HG02678 (cell line): ENCODE data around the gene RASSF1.

Source experiments
- ATAC-seq: cut with Tn5 transposase; IDR thresholded peaks from one replicate; pipeline ENCODE4 v1.9.1; 2021; ENCODE audit warnings: mild to moderate bottlenecking, moderate library complexity; ENCODE audit not compliant: unreplicated experiment

The RASSF1 gene, protein sequence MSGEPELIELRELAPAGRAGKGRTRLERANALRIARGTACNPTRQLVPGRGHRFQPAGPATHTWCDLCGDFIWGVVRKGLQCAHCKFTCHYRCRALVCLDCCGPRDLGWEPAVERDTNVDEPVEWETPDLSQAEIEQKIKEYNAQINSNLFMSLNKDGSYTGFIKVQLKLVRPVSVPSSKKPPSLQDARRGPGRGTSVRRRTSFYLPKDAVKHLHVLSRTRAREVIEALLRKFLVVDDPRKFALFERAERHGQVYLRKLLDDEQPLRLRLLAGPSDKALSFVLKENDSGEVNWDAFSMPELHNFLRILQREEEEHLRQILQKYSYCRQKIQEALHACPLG

DNA sequence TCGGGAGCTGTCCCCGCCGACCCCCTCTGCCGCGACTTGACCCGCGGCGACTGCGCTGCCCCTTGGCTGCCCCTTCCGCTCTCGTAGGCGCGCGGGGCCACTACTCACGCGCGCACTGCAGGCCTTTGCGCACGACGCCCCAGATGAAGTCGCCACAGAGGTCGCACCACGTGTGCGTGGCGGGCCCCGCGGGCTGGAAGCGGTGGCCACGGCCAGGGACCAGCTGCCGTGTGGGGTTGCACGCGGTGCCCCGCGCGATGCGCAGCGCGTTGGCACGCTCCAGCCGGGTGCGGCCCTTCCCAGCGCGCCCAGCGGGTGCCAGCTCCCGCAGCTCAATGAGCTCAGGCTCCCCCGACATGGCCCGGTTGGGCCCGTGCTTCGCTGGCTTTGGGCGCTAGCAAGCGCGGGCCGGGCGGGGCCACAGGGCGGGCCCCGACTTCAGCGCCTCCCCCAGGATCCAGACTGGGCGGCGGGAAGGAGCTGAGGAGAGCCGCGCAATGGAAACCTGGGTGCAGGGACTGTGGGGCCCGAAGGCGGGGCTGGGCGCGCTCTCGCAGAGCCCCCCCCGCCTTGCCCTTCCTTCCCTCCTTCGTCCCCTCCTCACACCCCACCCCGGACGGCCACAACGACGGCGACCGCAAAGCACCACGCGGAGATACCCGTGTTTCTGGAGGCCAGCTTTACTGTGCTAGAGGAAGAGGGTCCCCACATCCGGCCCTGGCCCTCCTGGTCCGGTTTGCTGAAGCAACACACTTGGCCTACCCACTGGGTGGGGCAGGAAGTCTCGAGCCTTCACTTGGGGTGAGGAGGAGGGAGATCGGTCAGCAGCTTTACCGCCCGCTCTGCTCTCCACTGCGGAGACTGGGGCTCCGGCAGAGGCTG lies at the start of gene RASSF1:
Gene RASSF1, minus strand, starts transcription at position 389 of the 882 bp plus-strand sequence. Its CDS starts 31 bp downstream, at position 358.
- ATAC-seq = peak; percentile 21

DNA sequence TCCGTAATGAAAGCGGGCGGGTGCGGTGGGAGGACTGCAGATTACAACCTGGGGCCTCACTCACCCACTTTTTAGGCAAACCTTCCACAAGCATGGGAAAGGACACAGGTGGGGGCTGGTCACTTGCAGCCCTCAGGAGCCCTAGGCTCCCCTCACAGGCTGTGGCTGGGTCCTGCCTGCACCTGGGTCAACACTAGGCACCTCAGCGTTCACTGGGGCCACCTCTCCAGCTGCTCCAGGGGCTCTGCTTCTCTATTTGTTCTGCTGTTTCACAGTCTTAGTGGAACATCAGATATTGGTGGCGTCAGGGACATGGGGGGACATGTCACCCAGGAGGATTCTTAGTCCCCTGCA lies 48.8 kb upstream of the RASSF1 start:
- ATAC-seq = no peak

DNA sequence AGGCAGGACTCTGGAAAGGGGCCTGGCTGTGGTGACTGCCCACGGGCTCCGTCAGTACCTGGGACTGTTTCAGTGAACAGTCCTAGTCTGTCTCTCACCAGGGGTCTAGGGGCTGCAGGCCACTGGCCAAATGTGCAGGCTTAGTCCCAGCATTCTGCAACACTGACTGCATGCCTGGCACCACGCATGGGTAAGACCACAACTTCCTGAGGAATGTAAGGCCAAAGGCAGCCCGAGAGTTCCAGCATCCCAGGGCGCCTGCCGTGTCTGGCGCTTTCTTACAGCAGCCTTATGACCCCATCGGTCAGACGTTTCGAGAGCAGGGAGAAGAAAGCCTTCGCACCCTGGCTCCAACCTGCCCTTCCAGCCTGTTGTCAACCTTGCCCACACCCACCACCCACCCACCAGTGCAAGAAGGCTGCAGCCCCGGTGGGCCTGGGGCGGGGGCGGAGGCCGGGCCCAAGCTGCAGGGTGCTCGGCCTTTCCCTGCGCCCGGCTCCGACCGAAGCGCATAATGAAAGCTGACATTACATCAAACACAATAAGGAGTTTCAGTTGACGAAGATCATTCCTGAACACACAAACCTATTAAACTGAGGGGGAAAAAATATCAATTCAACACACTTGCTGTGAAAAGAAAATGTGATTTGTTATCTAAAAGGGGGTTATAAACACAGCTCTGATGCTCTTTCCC lies 48.2 kb upstream of the RASSF1 start:
- ATAC-seq = no peak

DNA sequence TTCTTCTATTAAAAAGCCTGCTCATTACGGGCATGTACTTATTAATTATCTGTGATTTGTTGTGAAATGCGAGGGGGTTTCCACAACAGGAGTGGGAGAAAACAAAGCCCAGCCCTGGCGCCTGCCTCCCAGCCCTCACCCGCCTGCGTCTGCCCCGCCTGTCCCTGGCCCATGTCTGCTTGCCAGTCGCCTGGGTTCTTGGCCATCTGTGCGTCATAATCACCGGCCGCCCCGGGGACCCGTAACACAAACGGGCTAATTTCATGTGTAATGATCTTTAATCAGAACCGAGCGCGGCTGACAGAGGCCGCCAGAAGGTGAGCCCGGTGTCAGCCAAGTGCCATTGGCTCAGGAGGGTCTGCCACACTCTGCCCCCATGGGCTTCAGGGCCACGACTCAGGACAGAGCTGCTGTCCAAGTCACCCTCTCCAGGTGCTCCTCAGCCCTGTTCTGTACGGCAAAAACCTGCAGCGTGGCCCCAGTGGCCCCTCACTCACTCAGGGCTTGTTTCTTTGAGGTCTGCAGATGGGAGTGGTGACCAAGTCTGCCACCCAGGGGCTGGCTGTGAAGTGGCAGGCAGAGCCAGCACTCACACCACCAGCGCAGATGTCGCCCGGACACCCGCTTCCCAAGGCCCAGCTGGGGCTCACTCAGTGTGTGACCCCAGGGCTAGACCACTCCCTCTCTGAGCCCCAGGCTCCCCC lies 47.5 kb upstream of the RASSF1 start:
- ATAC-seq = no peak

DNA sequence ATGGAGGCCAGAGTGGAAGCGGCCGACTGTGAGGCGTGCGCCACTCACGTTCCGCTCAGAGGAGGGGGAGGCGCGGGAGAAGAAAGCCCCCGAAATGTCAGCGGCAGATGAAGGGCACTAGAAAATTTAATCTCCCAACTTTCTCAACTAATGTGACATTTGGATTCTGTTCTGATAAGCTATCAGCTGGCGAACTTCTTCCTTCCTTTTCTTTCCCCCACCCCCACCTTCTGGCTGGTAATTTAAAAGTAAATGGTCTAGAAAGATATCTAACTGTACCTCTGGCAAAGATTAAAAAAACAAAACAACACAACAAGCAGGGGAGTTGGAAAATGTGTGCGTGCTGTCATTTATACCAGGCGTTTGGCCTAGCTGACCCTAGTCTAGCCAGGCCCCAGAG lies 45.1 kb upstream of the RASSF1 start:
- ATAC-seq = no peak

DNA sequence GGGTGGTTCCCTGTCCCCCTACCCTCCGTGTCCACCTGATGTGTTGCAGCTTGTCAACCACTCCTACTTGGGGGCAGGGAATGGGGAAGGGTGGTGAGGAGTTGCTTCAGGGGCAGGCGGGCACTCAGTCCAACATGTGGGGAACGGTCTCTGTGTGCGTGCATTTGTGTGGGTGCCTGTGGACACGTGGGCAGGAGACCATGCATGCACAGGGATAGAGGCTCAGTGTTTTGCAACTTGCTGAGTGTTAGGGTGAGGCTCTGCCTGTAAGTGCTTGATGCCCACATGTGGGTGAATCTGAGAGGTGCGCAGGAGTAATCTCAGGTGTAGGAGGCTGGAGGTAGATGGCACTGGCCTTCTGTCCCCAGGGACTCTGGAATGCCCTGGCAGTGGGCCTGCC lies 43.1 kb upstream of the RASSF1 start:
- no peak for ATAC-seq

DNA sequence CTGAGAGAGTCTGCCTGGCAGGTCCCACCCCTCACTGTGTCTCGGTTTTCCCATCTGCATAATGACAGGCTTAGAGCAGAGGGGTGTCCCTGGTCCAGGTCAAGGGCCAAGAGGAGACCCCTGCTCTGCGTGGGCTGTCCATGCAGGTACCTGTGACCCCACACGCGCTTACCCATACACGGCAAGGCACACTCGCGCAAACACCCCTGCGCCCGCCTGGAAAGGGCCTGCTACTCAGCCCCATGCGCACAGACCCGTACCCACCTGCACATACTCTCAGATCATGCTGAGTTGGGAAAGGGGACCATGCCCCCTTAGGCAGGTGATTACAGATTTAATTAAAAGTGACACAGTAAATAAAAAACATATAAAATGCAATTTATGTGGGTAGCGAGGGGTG lies 42.1 kb upstream of the RASSF1 start:
- no peak for ATAC-seq

DNA sequence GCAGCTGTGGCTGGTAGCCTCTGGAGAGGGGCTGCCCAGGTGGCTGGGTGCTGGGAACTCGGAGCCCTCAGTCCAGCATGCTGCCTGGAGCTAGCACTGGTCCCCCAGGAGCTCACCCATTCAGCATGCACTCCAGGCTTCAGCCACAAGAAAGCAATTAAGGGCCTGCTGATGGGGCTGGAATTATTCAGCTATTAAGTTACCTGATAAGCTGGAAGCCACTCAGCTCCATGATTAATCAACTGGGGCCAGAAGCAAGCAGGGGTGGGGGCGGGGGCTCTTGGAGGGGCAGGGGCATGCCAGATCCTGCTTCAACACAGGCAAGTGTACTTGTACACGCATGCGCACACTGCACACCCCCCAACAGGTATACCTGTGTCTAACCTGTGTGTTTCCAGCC lies 40.7 kb upstream of the RASSF1 start:
- ATAC-seq = no peak

DNA sequence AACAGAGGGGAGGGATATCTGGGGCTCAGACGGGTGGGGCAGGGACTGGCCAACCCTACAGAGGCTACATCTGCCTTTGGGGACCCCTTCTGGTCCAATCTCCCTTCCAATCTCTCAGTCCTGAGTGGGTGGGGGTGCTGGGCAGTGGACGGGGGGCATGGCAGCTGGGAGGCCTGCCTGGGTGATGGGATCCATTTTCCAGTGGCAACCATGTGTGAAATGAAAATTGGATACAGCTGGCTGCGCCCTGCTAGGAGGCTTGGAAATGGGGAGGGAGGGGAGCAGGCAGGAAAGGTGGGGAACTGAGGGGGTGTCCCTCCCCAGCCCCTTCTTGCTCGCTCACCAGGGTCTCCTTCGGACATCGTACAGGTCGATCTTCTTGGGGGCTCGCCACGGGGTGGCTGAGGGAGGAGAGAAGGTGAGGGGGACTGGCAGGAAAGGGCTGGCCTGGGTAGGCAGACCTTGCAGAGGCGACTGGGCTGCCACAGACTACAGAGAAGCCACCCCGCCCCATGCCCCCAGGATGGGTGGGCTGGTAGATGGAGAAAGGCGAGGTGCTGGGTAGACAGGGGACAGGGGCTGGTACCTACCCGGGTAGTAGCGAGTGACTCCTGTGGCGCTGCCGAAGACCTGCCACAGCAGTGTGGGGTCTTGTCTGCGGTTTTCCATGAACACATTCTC lies 39.9 kb upstream of the RASSF1 start:
- no peak for ATAC-seq

DNA sequence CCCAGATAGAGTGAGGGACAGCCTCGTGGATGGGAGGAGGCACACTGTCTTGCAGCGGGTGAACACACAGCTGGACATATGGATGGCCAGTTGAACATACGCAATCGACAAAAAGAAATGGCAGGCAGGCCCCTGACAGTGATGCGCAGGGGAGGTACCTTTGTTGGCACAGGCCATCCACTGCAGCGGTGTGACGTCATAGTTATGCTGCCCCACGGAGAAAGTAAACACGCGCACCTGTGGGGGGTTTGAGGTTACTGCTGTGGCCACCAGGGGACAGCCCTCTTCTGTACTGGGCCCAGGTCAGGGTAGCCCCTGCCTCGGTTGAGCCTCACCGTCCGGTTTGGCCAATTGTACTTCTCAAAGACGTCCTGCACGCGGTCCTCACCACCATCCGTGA lies 38.1 kb upstream of the RASSF1 start:
- no peak for ATAC-seq

DNA sequence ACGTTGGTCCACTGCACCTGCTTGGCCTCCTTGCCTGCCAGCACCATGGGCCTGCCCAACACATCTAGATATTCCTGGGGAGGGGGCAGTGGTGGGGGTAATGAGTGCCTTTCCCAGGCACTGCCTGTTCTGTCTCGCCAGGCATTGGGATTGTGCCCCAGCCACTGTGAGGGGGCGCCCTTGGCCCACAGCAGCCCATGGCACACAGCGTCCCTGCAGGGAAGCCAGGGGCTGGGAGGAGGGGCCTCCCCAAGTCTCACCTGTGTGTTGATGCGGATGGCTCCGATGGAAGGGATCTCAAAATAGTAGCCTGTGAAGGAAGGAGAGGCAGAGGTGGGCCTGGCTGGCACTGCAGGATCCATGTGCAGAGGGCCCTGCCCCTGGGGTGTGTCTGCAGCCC lies 37.4 kb upstream of the RASSF1 start:
- no peak for ATAC-seq

DNA sequence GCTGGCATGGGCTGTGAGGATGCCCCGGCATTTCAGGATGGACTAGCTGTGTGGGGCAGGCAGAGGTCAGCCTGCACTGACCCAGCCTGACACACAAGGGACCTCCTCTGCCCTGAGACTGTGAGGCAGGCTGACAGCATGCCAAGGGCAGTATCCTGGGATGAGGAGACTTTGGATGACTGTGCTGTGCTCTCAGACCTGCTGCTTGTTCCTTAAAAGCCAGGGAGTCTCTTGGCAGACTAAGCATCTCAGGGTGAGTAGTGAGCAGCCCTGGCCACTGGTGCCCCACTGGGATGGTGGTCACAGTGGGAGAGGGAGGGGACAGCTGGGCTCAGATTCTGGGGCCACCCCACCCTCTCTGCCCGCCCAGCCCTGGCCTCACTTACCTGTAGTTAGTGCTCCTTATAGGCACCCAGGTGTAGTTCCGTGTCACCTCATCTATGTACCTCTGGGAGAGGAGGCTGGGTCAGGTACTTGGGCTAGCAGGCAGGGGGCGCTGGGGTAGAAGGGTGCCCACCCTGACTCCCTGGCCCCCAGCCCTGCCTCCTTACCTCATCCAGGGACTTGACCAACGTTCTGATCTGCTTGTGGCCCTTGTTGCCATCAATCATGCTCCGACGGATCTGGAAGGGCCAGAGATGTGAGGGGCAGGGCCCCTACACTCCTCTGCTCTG lies 34.8 kb upstream of the RASSF1 start:
- ATAC-seq = no peak

DNA sequence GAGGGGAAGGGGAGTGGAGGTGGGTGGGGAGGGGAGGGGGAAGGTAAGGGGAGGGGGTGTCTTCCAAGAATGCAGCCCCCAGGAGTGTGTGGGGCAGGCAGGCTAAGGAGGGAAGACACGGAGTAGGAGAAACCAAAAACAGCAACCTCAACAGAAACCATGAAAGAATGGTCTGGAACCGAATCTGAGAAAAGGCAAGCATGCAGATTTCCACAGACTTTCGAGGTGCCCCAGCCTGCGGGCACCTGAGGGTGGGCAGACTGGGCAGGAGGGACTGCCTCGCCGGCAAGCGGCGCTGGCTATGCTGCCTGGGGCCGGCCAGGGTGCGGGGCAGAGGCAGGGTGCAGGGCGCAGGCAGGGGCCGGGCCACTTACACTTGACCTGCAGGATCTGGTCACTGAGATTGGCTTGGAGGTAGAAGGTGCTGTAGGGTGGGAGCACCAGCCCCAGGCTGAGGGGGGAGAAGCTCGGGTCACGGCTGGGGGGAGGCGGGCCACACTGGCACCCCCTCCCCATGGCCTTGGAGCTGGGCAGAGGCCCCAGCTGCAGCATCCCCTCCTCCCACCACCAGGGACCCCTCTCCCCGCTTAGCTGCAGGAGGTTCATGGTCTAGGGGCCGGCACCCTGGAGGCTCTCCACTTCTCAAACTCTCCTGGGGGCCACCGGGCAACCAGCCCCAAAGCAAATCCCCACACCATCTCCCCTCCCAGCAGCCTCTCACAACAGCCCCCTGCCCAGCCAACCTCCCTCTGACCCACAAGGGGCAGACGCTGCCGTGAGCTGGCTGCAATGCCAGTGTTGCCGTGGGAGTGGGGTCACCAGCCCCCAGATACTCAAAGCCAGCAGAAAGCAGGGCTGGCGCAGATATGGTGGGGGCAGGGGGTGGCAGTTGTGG lies 34.0 kb upstream of the RASSF1 start:
- ATAC-seq = no peak

DNA sequence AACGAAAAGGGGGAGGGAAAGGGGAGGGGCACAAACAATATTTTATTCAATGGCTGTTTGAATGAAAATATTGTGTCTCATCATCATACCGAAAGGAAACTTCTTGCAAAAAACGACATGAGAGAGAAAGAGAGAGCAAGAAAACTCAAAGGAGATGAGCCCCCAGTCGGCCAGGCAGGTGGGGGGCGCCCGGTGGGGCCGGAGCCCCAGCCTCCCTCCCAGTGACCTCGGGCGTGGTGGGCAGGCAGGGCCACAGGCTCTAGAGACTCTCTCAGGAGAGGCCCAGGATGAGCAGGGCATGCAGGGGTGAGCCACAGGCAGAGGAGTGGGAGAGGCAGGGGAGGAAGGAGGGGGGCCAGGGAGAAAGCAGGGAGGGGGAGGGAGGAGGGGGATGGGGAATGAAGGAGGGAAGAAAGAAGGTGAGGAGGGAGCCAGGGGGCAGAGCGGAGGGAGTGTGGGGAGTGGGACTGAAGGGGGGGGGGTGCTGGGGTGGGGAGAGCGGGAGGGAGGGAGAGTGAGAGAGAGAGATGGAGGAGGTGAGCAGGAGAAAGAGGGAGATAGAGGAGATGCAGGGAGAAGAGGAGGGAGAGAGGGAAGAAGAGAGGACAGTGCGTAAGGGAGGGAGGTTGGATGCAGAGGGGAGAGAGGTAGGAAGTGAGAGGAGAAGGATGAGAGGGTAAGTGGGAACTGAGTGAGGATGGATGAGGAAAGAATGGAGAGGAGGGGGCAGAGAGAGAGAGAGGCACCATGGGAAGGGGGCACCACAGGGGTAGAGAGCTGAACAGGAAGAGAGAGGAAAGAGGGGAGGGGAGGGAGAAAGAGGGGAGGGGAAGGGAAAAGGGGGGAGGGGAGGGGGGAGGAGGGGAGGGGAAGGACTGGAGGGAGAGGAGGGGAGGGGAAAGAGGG lies 32.8 kb upstream of the RASSF1 start:
- no peak for ATAC-seq

DNA sequence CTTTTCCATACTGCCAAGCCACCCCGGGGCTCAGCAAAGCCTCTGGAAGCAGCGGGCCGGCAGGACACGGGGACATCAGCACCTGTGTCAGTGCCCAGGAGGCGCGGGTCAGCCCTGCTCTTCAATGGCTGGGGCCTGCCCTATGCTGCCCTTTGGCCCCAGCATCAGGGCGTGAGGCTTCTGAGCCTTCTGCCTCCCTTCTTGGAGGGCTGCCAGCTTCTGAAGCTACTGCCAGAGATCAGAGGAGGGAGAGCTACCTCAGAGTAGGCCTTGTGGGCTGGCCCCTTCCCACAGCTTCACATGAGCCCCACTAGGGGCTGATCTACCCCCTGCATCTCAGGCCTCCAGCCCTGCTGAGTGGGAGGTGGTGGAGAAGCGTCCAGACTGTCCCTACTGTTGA lies 31.7 kb upstream of the RASSF1 start:
- ATAC-seq = no peak

DNA sequence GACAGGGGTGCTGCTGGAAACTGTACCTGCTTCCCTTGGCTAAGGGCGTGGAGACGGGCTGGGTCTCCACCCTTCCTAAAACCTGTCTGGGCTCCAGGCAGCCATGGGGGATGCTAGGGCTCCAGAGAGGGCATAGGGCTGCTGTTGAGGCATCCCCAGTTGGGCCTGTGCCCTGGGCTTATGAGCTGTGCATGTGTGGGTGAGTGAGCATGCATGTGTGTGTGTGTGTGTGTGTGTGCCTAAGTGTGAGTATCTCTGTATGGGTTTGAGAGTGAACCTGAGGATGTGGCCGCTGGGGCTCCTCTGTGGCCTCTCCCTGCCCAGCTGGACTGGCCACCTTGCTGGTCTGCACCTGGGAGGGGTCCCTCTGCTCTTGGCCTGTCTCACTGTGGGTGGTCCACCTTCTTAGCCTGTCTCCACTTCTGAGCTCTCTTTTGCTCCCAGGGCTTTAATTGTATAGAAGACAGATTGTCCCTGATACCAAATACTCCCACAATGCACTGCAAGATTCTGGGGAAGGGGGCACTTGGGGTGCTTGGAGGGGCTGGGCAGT lies 30.6 kb upstream of the RASSF1 start:
- ATAC-seq = no peak

DNA sequence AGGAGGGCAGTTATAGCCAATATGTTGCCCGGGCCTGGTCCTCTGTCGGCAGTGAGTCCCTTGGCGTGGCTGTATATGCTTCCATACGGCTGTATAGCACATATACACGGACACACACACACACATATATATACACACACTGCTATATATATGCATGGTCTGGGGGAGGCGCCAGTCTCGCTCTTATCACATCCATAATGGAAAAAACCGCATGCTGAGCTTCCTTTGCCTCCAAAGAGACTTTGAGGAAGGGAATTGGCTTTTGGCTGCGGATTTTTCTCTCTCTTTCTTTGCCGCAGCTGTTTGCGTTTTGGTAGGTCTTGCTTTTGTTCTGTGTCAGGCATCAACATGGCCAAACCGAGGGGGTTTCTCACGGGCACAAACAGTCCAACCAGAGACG lies 30.0 kb upstream of the RASSF1 start:
- ATAC-seq = no peak
